Stimulated activated CD8-positive, alpha-beta memory T cell treated with anti-CD3 and anti-CD28 coated beads, Interleukin-12 subunit alpha, Interleukin-12 subunit beta, amount 100 ng/mL, for 24 hours (primary cell): Measurements from ENCODE around the gene NDST4.
A peak's percentile ranks its signal among the peaks of the same experiment; 100 is the strongest.

Experiments used
- DNase-seq: peaks from one replicate; pipeline ENCODE4 v3.0.0-alpha.2; 2020; ENCODE audit errors: extremely low read depth

NDST4 gene

GRCh38 chr4:114907568-114907967 is 205.9 kb downstream of the NDST4 start:
- DNase-seq = no peak

- no peak for DNase-seq
Measured at GRCh38 chr4:114905017-114905416, 208.4 kb downstream of the NDST4 start.

- DNase-seq = no peak
Measured at GRCh38 chr4:114900934-114901333, 212.5 kb downstream of the NDST4 start.

- DNase-seq = no peak
Measured at GRCh38 chr4:114890773-114891172, 222.6 kb downstream of the NDST4 start.

GRCh38 chr4:114886761-114887160 is 226.7 kb downstream of the NDST4 start:
- no peak for DNase-seq

- DNase-seq = no peak
Measured at GRCh38 chr4:114883641-114884040, 229.8 kb downstream of the NDST4 start.

- no peak for DNase-seq
Measured at GRCh38 chr4:114879916-114880669, 233.3 kb downstream of the NDST4 start.

- no peak for DNase-seq
Measured at GRCh38 chr4:114875630-114876029, 237.8 kb downstream of the NDST4 start.

- no peak for DNase-seq
Measured at GRCh38 chr4:114874321-114874720, 239.1 kb downstream of the NDST4 start.

GRCh38 chr4:114870987-114871386 is 242.4 kb downstream of the NDST4 start:
- no peak for DNase-seq

GRCh38 chr4:114866901-114867670 is 246.3 kb downstream of the NDST4 start:
- no peak for DNase-seq

GRCh38 chr4:114864060-114864459 is 249.4 kb downstream of the NDST4 start:
- no peak for DNase-seq

GRCh38 chr4:114860786-114861185 is 252.6 kb downstream of the NDST4 start:
- DNase-seq = no peak

- DNase-seq = no peak
Measured at GRCh38 chr4:114857831-114858230, 255.6 kb downstream of the NDST4 start.

- DNase-seq = no peak
Measured at GRCh38 chr4:114839986-114840385, 273.4 kb downstream of the NDST4 start.

GRCh38 chr4:114830628-114831027 is 282.8 kb downstream of the NDST4 start:
- DNase-seq = no peak

- DNase-seq = no peak
Measured at GRCh38 chr4:114827651-114828050, 285.8 kb downstream of the NDST4 start.

GRCh38 chr4:114815760-114816159 is 297.7 kb downstream of the NDST4 start:
- DNase-seq = no peak

GRCh38 chr4:114813961-114814360 is 299.5 kb downstream of the NDST4 start:
- no peak for DNase-seq

- no peak for DNase-seq
Measured at GRCh38 chr4:114811564-114812301, 301.7 kb downstream of the NDST4 start.

GRCh38 chr4:114807759-114808404 is 305.5 kb downstream of the NDST4 start:
- DNase-seq = peak; percentile 10

- DNase-seq = no peak
Measured at GRCh38 chr4:114807357-114807756, 306.1 kb downstream of the NDST4 start.
